Stimulated activated CD4-positive, alpha-beta T cell treated with anti-CD3 and anti-CD28 coated beads, Interleukin-1b, Interleukin-23, amount 100 ng/mL, for 24 hours (primary cell): Measurements from ENCODE around the gene SMAD9.

Experiments
- DNase-seq, 4 experiments: peaks; one replicate each; pipeline ENCODE4 v3.0.0-alpha.2; 2020; ENCODE audit warnings: low read depth in 4 of 4, low spot score in 1 of 4

Gene SMAD9

DNA sequence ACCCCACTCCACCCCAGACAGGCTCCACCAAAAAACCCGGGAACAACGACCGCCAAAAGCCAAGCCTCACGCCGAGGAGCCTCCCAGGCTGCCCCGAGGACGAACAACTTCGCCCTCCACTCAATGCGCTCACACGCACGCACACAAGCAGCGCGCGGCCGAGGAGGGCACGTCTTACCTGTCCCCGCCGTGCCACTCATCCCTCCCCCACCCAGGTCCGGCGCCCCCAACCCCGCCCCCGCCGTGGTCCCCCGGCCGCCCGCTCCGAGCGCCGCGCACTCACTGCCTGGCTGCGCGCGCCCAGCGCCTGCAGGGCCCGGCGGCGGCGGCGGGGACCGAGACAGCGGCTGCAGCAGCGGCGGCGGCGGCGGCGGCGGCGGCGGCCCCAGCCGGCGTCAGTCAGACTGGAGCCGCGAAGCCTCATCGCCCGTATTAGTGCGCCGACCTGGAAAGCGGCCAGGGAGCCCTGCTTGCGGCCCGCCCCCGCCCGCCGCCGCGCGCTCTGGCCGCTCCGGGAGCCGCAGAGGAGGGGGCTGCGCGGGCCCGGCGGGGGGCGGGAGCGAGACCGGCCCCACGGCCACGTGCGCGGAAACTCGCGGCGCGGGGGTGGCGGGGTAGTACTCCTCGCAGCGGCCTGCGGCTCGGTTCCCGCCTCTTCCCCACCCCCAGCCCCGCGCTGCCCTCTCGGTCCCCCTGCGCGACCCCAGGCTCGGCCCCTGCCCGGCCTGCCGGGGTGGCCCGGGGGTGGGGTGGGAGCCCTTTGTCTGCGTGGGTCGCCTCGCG, at the start of gene SMAD9:
SMAD9 (minus strand) TSS at position 406 of the 783 bp plus-strand sequence. CDS start 40,549 bp downstream, outside the sequence.
- peak in 1 of 4 experiments; percentile 7 for DNase-seq

- DNase-seq, result no peak
Measured at GRCh38 chr13:36966404-36966803, 46.4 kb upstream of the SMAD9 start.

GRCh38 chr13:36965767-36966166, 45.7 kb upstream of the SMAD9 start:
- no peak for DNase-seq

GRCh38 chr13:36959456-36960116, 39.5 kb upstream of the SMAD9 start:
- DNase-seq, result no peak

- no peak for DNase-seq
Measured at GRCh38 chr13:36954542-36954941, 34.5 kb upstream of the SMAD9 start.

DNA sequence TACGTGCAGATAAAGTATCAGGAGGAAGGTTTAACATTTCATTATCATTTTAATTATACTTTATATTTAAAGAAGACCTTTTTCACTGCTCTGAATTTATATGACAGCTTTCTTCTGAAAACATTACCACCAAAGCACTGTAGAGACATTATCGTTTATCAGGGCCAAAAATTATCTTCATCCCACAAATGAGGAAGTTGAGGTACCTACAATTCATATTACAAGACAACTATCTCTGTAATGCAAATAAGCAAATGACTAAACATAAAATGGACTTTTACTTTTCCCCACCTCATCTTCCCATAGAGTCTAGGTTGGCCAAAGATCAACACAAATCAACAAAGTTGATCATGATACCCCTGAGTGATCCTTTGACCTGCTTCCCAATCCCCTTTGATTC, 30.9 kb upstream of the SMAD9 start:
- DNase-seq, result no peak

- DNase-seq, result no peak
Measured at GRCh38 chr13:36950330-36950729, 30.3 kb upstream of the SMAD9 start.

DNA sequence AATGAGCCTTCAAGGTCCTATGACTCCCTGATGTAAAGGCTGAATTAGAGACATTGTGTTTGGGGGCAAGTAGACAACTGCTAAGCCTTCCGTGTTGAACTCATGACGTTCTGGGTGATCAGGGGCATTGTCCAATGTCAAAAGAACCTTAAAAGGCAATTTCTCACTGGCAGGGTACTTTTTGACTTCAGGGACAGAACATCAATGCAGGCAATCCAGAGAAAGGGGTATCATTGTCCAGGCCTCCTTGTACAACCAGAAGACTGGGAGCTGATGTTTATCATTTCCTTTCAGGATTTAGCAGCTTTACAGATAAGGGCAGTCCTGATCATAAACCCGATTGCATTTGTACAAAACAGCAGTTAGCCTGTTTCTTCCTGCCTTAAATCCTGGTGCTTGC, 25.0 kb upstream of the SMAD9 start:
- no peak for DNase-seq

GRCh38 chr13:36925603-36926002, 5.6 kb upstream of the SMAD9 start:
- no peak for DNase-seq

- no peak for DNase-seq
Measured at GRCh38 chr13:36924001-36924400, 4.0 kb upstream of the SMAD9 start.

- DNase-seq, result no peak
Measured at GRCh38 chr13:36921631-36922301, 1.7 kb upstream of the SMAD9 start.

- DNase-seq, result no peak
Measured at GRCh38 chr13:36920616-36921185, 663 bp upstream of the SMAD9 start.

- DNase-seq, result no peak
Measured at GRCh38 chr13:36919171-36919832, 736 bp downstream of the SMAD9 start.

- DNase-seq, result no peak
Measured at GRCh38 chr13:36918246-36919131, 1.5 kb downstream of the SMAD9 start.

- no peak for DNase-seq
Measured at GRCh38 chr13:36917311-36917710, 2.7 kb downstream of the SMAD9 start.

DNA sequence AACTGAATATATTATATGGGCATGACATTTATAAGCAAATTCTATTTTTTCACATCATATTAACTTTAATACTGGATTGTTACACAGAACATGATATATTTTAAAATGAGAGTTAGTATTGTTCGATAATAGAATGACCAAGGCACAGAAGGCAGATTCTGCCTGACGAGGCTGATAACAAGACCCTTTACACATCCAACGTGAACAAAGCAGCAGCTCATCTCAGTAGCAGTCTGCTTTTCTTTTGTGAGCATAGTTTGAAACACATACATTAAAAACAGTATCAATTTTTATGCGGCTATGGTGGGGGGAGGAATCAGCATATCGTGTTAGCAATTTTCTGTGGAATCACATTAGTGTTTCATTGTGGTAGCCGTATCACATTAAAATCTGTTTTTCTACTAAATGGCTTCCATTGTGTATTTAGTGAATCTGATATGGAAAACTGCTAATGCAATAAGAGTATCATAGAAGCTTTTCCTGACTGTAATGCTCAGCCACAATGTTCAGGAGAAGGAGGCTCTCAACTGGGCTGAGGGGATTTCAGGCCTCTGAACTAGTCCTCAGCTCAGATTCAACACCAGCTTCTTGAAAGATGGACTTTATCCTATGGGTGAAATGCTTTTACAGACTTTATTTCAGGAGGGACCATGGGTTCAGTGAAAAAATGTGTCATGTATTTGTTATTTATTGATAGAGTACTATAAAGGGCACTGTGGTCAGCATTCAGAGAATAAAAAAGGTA, 4.0 kb downstream of the SMAD9 start:
- DNase-seq, result no peak

- no peak for DNase-seq
Measured at GRCh38 chr13:36915106-36915505, 4.9 kb downstream of the SMAD9 start.

DNA sequence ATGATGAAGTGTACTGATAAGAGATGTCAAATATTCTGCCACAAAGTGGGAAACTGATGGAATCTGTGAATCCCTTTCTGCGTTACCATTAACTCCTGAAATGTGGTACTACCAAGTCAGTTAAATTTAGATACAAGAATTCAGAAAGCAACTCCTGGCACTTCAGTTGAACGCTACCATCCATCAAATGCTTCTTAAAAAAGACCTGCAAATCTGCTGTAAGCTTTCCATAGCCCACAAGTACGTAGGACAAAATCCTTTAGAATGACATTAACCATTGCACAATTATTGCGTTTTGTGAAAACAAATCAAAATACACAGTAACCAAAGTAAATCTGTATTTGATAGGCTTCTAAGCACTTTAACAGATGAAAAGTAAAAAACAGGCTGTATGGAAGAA, 5.4 kb downstream of the SMAD9 start:
- no peak for DNase-seq

GRCh38 chr13:36913463-36913862, 6.6 kb downstream of the SMAD9 start:
- no peak for DNase-seq

DNA sequence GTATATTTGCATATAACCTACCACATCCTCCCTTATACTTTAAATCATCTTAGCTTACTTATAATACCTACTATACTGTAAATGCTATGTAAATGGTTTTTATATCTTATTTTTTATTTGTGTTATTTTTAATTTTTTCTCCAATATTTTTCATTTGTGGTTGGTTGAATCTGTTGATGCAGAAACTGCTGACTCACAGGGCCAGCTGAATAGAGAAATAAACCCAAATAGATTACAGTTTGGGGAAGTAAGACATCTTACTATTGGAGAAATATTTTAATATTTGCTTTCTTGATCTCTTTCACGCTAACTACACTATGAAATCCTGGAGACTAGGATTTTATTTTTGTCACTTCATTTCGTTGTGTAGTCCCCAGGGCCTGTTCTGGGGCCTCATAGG, 7.1 kb downstream of the SMAD9 start:
- DNase-seq, result no peak
